ENCODE results near the gene PCP2. TPM values are rescaled to one million over a fixed set of nuclear protein-coding genes. Genes with fewer than 3 reads are reported as not detected.

Gene PCP2
- total and polyA plus RNA-seq, 7 donors, result 1.0 TPM; not detected in 6

GRCh38 chr19:7617172-7617571, 16.3 kb downstream of the PCP2 start:
- no peaks in the 10 kb centered on the region for H3K9me3 ChIP-seq
- 93 to 94% methylated on average over 12 of the region's 12 CpGs for WGBS, 2 donors
- H3K27ac ChIP-seq, result no peak overlapping the region
- H3K4me3 ChIP-seq, result no peak overlapping the region
- peaks cover 25 to 45% (median 29%) of the 10 kb centered on the region in 4 donors for H3K36me3 ChIP-seq
- TF ChIP-seq CTCF (IDR thresholded peaks at IDR 0.05), result no peak
- no peak for TF ChIP-seq POLR2AphosphoS5 (IDR thresholded peaks at IDR 0.05)
- TF ChIP-seq EP300 (IDR thresholded peaks at IDR 0.05), result no peak
- no peak for TF ChIP-seq POLR2A (IDR thresholded peaks at IDR 0.05)
- H3K27me3 ChIP-seq, result no peaks in the 10 kb centered on the region
- DNase-seq, result no peak
- peaks cover 0 to 12% (median 2%) of the 10 kb centered on the region in 4 donors for H3K4me1 ChIP-seq
- intact Hi-C loops (cut with DNase I), result no loop called here

- Histone ChIP-seq H3K4me1 (peaks cover 0 to 12% (median 2%) of the 10 kb centered on the region in 4 donors), H3K4me3 (no peak overlapping the region), H3K36me3 (peaks cover 4 to 24% (median 8%) of the 10 kb centered on the region in 4 donors), H3K27me3 (no peaks in the 10 kb centered on the region), H3K27ac (no peak overlapping the region), H3K9me3 (no peaks in the 10 kb centered on the region)
- 91 to 93% methylated on average over 59 of the region's 59 CpGs for WGBS, 2 donors
- TF ChIP-seq POLR2A (IDR thresholded peaks at IDR 0.05) (no peak), CTCF (IDR thresholded peaks at IDR 0.05) (no peak), POLR2AphosphoS5 (IDR thresholded peaks at IDR 0.05) (no peak), EP300 (IDR thresholded peaks at IDR 0.05) (no peak)
- intact Hi-C loops (cut with DNase I), result no loop called here
- no peak for DNase-seq
These were observed 18.4 kb downstream of the PCP2 start for GRCh38 chr19:7614859-7615741.

GRCh38 chr19:7612282-7613274, 20.9 kb downstream of the PCP2 start:
- Histone ChIP-seq H3K9me3 (no peaks in the 10 kb centered on the region), H3K27ac (no peak overlapping the region), H3K4me3 (no peak overlapping the region), H3K36me3 (no peaks in the 10 kb centered on the region), H3K27me3 (no peaks in the 10 kb centered on the region), H3K4me1 (no peaks in the 10 kb centered on the region)
- WGBS, 2 donors, result 93% methylated on average over 81 of the region's 81 CpGs
- intact Hi-C loops (cut with DNase I), result no loop called here
- TF ChIP-seq POLR2A (IDR thresholded peaks at IDR 0.05) (no peak), POLR2AphosphoS5 (IDR thresholded peaks at IDR 0.05) (no peak), EP300 (IDR thresholded peaks at IDR 0.05) (no peak), CTCF (IDR thresholded peaks at IDR 0.05) (no peak)
- no peak for DNase-seq

GRCh38 chr19:7611541-7612279, 21.8 kb downstream of the PCP2 start:
- H3K4me1 ChIP-seq, result no peaks in the 10 kb centered on the region
- no peak for DNase-seq
- no peaks in the 10 kb centered on the region for H3K27me3 ChIP-seq
- H3K36me3 ChIP-seq, result no peaks in the 10 kb centered on the region
- TF ChIP-seq CTCF (IDR thresholded peaks at IDR 0.05) (no peak), EP300 (IDR thresholded peaks at IDR 0.05) (no peak), POLR2AphosphoS5 (IDR thresholded peaks at IDR 0.05) (no peak), POLR2A (IDR thresholded peaks at IDR 0.05) (no peak)
- no peak overlapping the region for H3K4me3 ChIP-seq
- WGBS, 2 donors, result 89 to 91% methylated on average over 41 of the region's 41 CpGs
- H3K9me3 ChIP-seq, result no peaks in the 10 kb centered on the region
- intact Hi-C loops (cut with DNase I), result no loop called here
- H3K27ac ChIP-seq, result no peak overlapping the region
